WTC11 (cell line): ENCODE measurements around the gene RABIF.

Experiments
- CREB1 ChIP-seq: sonication (generic); formaldehyde crosslinking; IDR thresholded peaks from 2 replicates; pipeline ENCODE4 v1.8.0; 2023; ENCODE audit warnings: mild to moderate bottlenecking, missing genetic modification reagents
- CTCF ChIP-seq: fragments of 200-600 bp; IDR thresholded peaks from 2 replicates; pipeline ENCODE4 v1.8.0; 2022; ENCODE audit warnings: antibody characterized with exemption
- TF ChIP-seq, protein P1 (sequence below): sonication (generic); formaldehyde crosslinking; IDR thresholded peaks from 2 replicates; pipeline ENCODE4 v1.8.0; 2023; ENCODE audit warnings: missing genetic modification reagents, mild to moderate bottlenecking, borderline replicate concordance

DNA sequence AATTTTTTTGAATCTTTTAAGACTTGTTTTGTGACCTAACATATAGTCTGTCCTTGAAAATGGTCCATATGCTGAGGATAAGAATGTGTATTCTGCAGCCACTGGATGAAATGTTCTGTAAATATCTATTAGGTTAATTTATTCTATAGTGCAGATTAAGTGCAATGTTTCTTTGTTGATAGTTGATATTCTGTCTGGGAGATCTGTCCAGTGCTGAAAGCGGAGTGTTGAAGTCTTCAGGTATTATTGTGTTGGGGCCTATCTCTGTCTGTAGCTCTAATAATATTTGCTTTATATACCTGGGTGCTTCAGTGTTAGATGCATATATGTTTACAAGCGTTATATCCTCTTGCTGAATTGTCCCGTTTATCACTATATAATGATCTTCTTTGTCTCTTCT is 45.8 kb upstream of the RABIF start:
- no peak for TF ChIP-seq CREB1
- TF ChIP-seq CTCF, result no peak
- TF ChIP-seq, protein P1, sequence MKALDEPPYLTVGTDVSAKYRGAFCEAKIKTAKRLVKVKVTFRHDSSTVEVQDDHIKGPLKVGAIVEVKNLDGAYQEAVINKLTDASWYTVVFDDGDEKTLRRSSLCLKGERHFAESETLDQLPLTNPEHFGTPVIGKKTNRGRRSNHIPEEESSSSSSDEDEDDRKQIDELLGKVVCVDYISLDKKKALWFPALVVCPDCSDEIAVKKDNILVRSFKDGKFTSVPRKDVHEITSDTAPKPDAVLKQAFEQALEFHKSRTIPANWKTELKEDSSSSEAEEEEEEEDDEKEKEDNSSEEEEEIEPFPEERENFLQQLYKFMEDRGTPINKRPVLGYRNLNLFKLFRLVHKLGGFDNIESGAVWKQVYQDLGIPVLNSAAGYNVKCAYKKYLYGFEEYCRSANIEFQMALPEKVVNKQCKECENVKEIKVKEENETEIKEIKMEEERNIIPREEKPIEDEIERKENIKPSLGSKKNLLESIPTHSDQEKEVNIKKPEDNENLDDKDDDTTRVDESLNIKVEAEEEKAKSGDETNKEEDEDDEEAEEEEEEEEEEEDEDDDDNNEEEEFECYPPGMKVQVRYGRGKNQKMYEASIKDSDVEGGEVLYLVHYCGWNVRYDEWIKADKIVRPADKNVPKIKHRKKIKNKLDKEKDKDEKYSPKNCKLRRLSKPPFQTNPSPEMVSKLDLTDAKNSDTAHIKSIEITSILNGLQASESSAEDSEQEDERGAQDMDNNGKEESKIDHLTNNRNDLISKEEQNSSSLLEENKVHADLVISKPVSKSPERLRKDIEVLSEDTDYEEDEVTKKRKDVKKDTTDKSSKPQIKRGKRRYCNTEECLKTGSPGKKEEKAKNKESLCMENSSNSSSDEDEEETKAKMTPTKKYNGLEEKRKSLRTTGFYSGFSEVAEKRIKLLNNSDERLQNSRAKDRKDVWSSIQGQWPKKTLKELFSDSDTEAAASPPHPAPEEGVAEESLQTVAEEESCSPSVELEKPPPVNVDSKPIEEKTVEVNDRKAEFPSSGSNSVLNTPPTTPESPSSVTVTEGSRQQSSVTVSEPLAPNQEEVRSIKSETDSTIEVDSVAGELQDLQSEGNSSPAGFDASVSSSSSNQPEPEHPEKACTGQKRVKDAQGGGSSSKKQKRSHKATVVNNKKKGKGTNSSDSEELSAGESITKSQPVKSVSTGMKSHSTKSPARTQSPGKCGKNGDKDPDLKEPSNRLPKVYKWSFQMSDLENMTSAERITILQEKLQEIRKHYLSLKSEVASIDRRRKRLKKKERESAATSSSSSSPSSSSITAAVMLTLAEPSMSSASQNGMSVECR (CRISPR knock-in tag), result no peak
